ENCODE measurements around the gene NECTIN3.

Gene NECTIN3

GRCh38 chr3:111210866-111211564 lies 139.4 kb downstream of the NECTIN3 start:
- DNase-seq: peak; percentile 16

- no peak for DNase-seq
Observed at GRCh38 chr3:111212511-111212910, 140.9 kb downstream of the NECTIN3 start.

- no peak for DNase-seq
Observed at GRCh38 chr3:111215481-111215880, 143.9 kb downstream of the NECTIN3 start.

GRCh38 chr3:111218615-111219014 lies 147.0 kb downstream of the NECTIN3 start:
- DNase-seq: peak; percentile 41

GRCh38 chr3:111227216-111227615 lies 155.6 kb downstream of the NECTIN3 start:
- no peak for DNase-seq

- no peak for DNase-seq
Observed at GRCh38 chr3:111229301-111229700, 157.7 kb downstream of the NECTIN3 start.

- DNase-seq: no peak
Observed at GRCh38 chr3:111236836-111237713, 165.5 kb downstream of the NECTIN3 start.

GRCh38 chr3:111237946-111238345 lies 166.3 kb downstream of the NECTIN3 start:
- no peak for DNase-seq

GRCh38 chr3:111238885-111239284 lies 167.3 kb downstream of the NECTIN3 start:
- no peak for DNase-seq

- no peak for DNase-seq
Observed at GRCh38 chr3:111241960-111242359, 170.3 kb downstream of the NECTIN3 start.

Measured in NCI-H69 (cell line).